ENCODE data around the gene DCP1A. TPM values are rescaled to one million over a fixed set of nuclear protein-coding genes. Genes with fewer than 3 reads are reported as not detected.

DCP1A gene
- total and polyA plus RNA-seq, 2 of the 13 experiments (the other 11 are each of a cell fraction or from before 2014, with no cell fraction given) = 14.2 to 41.2 TPM

- TF ChIP-seq, protein P1, sequence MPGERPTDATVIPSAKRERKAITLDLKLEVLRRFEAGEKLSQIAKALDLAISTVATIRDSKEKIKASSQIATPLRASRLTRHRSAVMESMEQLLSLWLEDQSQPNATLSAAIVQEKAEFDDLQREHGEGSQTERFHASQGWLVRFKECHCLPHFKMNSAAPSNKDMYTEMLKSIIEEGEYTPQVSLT (CRISPR knock-in tag; IDR thresholded peaks at IDR 0.05; ENCODE audit: borderline replicate concordance, low read depth) = no peak
- no peak for TF ChIP-seq ZNF556 (CRISPR knock-in tag; IDR thresholded peaks at IDR 0.05; ENCODE audit: borderline replicate concordance)
- TF ChIP-seq NFKB2 (CRISPR knock-in tag; IDR thresholded peaks at IDR 0.05; ENCODE audit: borderline replicate concordance) = peak; percentile 49; the same call in 1 of the 2 replicates
- no peak for TF ChIP-seq ZNF629 (CRISPR knock-in tag; conservative IDR thresholded peaks at IDR 0.05)
- TF ChIP-seq ZNF343 (CRISPR knock-in tag; IDR thresholded peaks at IDR 0.05) = no peak
- TF ChIP-seq ZNF296 (CRISPR knock-in tag; conservative IDR thresholded peaks at IDR 0.05) = no peak
- no peak for TF ChIP-seq NR1H2 (CRISPR knock-in tag; IDR thresholded peaks at IDR 0.05; ENCODE audit: borderline replicate concordance, low read depth)
- TF ChIP-seq TFDP1 (CRISPR knock-in tag; IDR thresholded peaks at IDR 0.05; ENCODE audit: borderline replicate concordance) = no peak
- TF ChIP-seq ZFY (CRISPR knock-in tag; IDR thresholded peaks at IDR 0.05) = peak; percentile 71
- no peak for TF ChIP-seq CENPX (CRISPR knock-in tag; IDR thresholded peaks at IDR 0.05)
- no peak for TF ChIP-seq ZNF160 (CRISPR knock-in tag; IDR thresholded peaks at IDR 0.05)
- TF ChIP-seq ARID5B (CRISPR knock-in tag; IDR thresholded peaks at IDR 0.05) = peak; percentile 43; the same call in 1 of the 2 replicates
- no peak for TF ChIP-seq EP300 (IDR thresholded peaks at IDR 0.05; ENCODE audit: low read depth in 2 of 2, low read length in 2 of 2)
- TF ChIP-seq EP300 (CRISPR knock-in tag; IDR thresholded peaks at IDR 0.05; ENCODE audit: borderline replicate concordance) = peak; percentile 50; the same call in 1 of the 2 replicates
- no peak for TF ChIP-seq MED13 (CRISPR knock-in tag; IDR thresholded peaks at IDR 0.05)
- no peak for TF ChIP-seq MYPOP (CRISPR knock-in tag; IDR thresholded peaks at IDR 0.05)
- no peak for TF ChIP-seq ZNF703 (CRISPR knock-in tag; IDR thresholded peaks at IDR 0.05; ENCODE audit: borderline replicate concordance)
- TF ChIP-seq ZNF263 (CRISPR knock-in tag; IDR thresholded peaks at IDR 0.05) = peak; percentile 92
- TF ChIP-seq, protein P2, sequence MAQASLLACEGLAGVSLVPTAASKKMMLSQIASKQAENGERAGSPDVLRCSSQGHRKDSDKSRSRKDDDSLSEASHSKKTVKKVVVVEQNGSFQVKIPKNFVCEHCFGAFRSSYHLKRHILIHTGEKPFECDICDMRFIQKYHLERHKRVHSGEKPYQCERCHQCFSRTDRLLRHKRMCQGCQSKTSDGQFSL (CRISPR knock-in tag; IDR thresholded peaks at IDR 0.05) = no peak
- TF ChIP-seq ARID3A (IDR thresholded peaks at IDR 0.05; ENCODE audit: low read depth, low read length) = no peak
- no peak for TF ChIP-seq NFYB (CRISPR knock-in tag; IDR thresholded peaks at IDR 0.05)
These were observed 111.1 kb downstream of the DCP1A start (continued) for GRCh38 chr3:53236112-53236841.
